Panc1 (cell line): ENCODE measurements around the gene LACTB. TPM values are rescaled to one million over a fixed set of nuclear protein-coding genes. Genes with fewer than 3 reads are reported as not detected.

Experiments used
- ATAC-seq: fragments of 200-7000 bp; cut with Tn5 transposase; 2 replicates; pipeline ENCODE4 v1.9.1; 2020; ENCODE audit warnings: mild to moderate bottlenecking, moderate library complexity
- BruUV-seq: library from RNA; stranded (reverse); fragments of 400-500 nt; replicated peaks from 2 replicates; lab custom pipeline; 2021; lab: Mats Ljungman, UMichigan
- CTCF ChIA-PET: fragments of 300-600 bp; sonication (Branson Sonifier 250); formaldehyde crosslinking; loops from one replicate; lab custom pipeline; 2022; ENCODE audit warnings: antibody characterized with exemption; lab: Charles Lee
- POLR2A ChIA-PET: fragments of 300-600 bp; sonication (Branson Sonifier 250); formaldehyde crosslinking; loops from one replicate; lab custom pipeline; 2022; ENCODE audit warnings: antibody characterized with exemption; lab: Charles Lee
- DNase-seq: peaks from one replicate; pipeline ENCODE4 v3.0.0-alpha.2; 2010; ENCODE audit warnings: low read depth, low spot score
- H3K27ac ChIP-seq: 2 replicates; pipeline ENCODE4 v1.5.1; 2011; ENCODE audit warnings: mild to moderate bottlenecking, low read length, inconsistent platforms
- H3K27me3 ChIP-seq: fragments of 200-500 bp; sonication (Bioruptor generic); 2 replicates; pipeline ENCODE4 v1.6.0; 2014; ENCODE audit warnings: low read length, inconsistent platforms; ENCODE audit not compliant: control insufficient read depth, insufficient read depth
- H3K36me3 ChIP-seq: fragments of 200-500 bp; sonication (Bioruptor generic); 2 replicates; pipeline ENCODE4 v1.5.1; 2014; ENCODE audit warnings: inconsistent platforms, mild to moderate bottlenecking, low read length, moderate library complexity; ENCODE audit not compliant: control insufficient read depth, insufficient read depth
- H3K4me1 ChIP-seq: 2 replicates; pipeline ENCODE4 v1.5.1; 2011; ENCODE audit warnings: inconsistent platforms, mild to moderate bottlenecking, low read length, moderate library complexity; ENCODE audit not compliant: control insufficient read depth, insufficient read depth
- H3K4me3 ChIP-seq, 2 experiments: 2 replicates each; pipeline ENCODE4 v1.5.1; 2011 to 2012; ENCODE audit warnings: low read depth in 2 of 2, low read length in 2 of 2, mild to moderate bottlenecking in 2 of 2, inconsistent platforms in 1 of 2, moderate library complexity in 1 of 2
- H3K9me3 ChIP-seq: fragments of 200-500 bp; sonication (Bioruptor generic); 2 replicates; pipeline ENCODE4 v1.5.1; 2014; ENCODE audit warnings: low read depth, mild to moderate bottlenecking, inconsistent platforms, low read length, moderate library complexity; ENCODE audit not compliant: control insufficient read depth, insufficient read depth
- CTCF ChIP-seq: fragments of 450-650 bp; IDR thresholded peaks from 2 replicates; pipeline ENCODE4 v1.5.1; 2017; ENCODE audit warnings: mild to moderate bottlenecking
- POLR2AphosphoS5 ChIP-seq: IDR thresholded peaks from 2 replicates; pipeline ENCODE4 v1.6.1; 2012; ENCODE audit warnings: mild to moderate bottlenecking, low read depth, low read length, moderate library complexity
- REST ChIP-seq, 2 experiments: IDR thresholded peaks; 2 replicates each; pipeline ENCODE4 v1.6.1; 2011 to 2012; ENCODE audit warnings: low read depth in 2 of 2, control low read depth in 1 of 2, low read length in 1 of 2, mild to moderate bottlenecking in 1 of 2, moderate library complexity in 1 of 2; ENCODE audit not compliant: insufficient read depth in 1 of 2
- SIN3A ChIP-seq: IDR thresholded peaks from 2 replicates; pipeline ENCODE4 v1.6.1; 2012; ENCODE audit warnings: low read depth, mild to moderate bottlenecking, low read length, moderate library complexity, borderline replicate concordance; ENCODE audit not compliant: insufficient read depth
- TCF7L2 ChIP-seq: IDR thresholded peaks from 2 replicates; pipeline ENCODE4 v1.6.1; 2011; ENCODE audit warnings: mild to moderate bottlenecking, low read depth, low read length, inconsistent platforms
- in situ Hi-C: cut with HindIII; loops from 2 replicates; pipeline ENCODE4 v1.10.0; 2016; ENCODE audit warnings: low sequenced_read_pairs, low pct_unique_long_range_greater_than_20kb
- intact Hi-C: fragments of 100-400 bp; cut with micrococcal nuclease; formaldehyde crosslinking; loops from one replicate; pipeline ENCODE4 v1.10.0; 2022; ENCODE audit not compliant: unreplicated experiment
- total RNA-seq: library from RNA; stranded (reverse); gene quantifications from one replicate; pipeline ENCODE4 v1.2.1, GENCODE V29; 2021; ENCODE audit not compliant: unreplicated experiment

The LACTB gene
- total RNA-seq, 1 experiment from 2014 or later = 18.4 TPM

GRCh38 chr15:63165166-63165859 lies 43.7 kb downstream of the LACTB start:
- Histone ChIP-seq H3K27me3 (no peaks in the 10 kb centered on the region), H3K27ac (no peak overlapping the region), H3K9me3 (no peaks in the 10 kb centered on the region), H3K4me1 (no peaks in the 10 kb centered on the region), H3K4me3 (no peak overlapping the region), H3K36me3 (no peaks in the 10 kb centered on the region)
- ATAC-seq (no peak), DNase-seq (no peak)
- ChIA-PET CTCF (interaction anchor here (0.7 to 1.2 kb wide), 2 partner anchors 237 to 421 kb away, joined by 3 to 7 read pairs; no protein-coding TSS in a partner anchor), POLR2A (no interaction called here)
- in situ Hi-C loops (no loop called here), intact Hi-C loops (no loop called here)
- no TSS peak for BruUV-seq
- TF ChIP-seq REST (IDR thresholded peaks at IDR 0.05; ENCODE audit: insufficient read depth in 1 of 2, low read depth in 2 of 2, low read length in 1 of 2) (no peak), SIN3A (no peak)

- H3K27me3 ChIP-seq = no peaks in the 10 kb centered on the region
- intact Hi-C loops (no loop called here), in situ Hi-C loops (no loop called here)
- no peak overlapping the region for H3K4me3 ChIP-seq
- H3K9me3 ChIP-seq = no peaks in the 10 kb centered on the region
- H3K36me3 ChIP-seq = no peaks in the 10 kb centered on the region
- no TSS peak for BruUV-seq
- no peak for TF ChIP-seq REST (IDR thresholded peaks at IDR 0.05; ENCODE audit: insufficient read depth in 1 of 2, low read depth in 2 of 2, low read length in 1 of 2)
- no peak for TF ChIP-seq TCF7L2
- no peak; the same call in 1 of the 2 replicates for TF ChIP-seq CTCF
- no peak for TF ChIP-seq POLR2AphosphoS5
- no peak for TF ChIP-seq SIN3A
- POLR2A ChIA-PET = no interaction called here
- ATAC-seq (no peak), DNase-seq (no peak)
- H3K4me1 ChIP-seq = no peaks in the 10 kb centered on the region
- CTCF ChIA-PET = interaction anchor here (1.2 kb wide), 1 partner anchor 237 kb away, joined by 3 read pairs; no protein-coding TSS in a partner anchor
- H3K27ac ChIP-seq = no peak overlapping the region
These were observed 44.6 kb downstream of the LACTB start for GRCh38 chr15:63166219-63166618.
